T-cell (primary cell): Measurements from ENCODE around the gene TEX51. TPM values are rescaled to one million over a fixed set of nuclear protein-coding genes. Genes with fewer than 3 reads are reported as not detected.

Experiments used
- ATAC-seq, 4 experiments: fragments of 200-7000 bp in 3 of 4; fragments of 150-1000 bp in 1 of 4; cut with Tn5 transposase; replicated peaks in 1 of 4; 1 replicate in 3 of 4; 2 replicates in 1 of 4; pipeline ENCODE4 v1.10.0; 2021; ENCODE audit warnings: moderate library complexity in 3 of 4, mild to moderate bottlenecking in 2 of 4, moderate number of reproducible peaks in 1 of 4
- CTCF ChIA-PET, 2 donors: fragments of 300-600 bp; sonication (Branson Sonifier 250); formaldehyde crosslinking; loops; one replicate each; lab custom pipeline; 2022; ENCODE audit warnings: antibody characterized with exemption in 2 of 2; lab: Charles Lee
- POLR2A ChIA-PET, 2 donors: fragments of 300-600 bp; sonication (Branson Sonifier 250); formaldehyde crosslinking; loops; one replicate each; lab custom pipeline; 2022; ENCODE audit warnings: antibody characterized with exemption in 2 of 2; lab: Charles Lee
- DNase-seq, 35 experiments: peaks; one replicate each; pipeline versions ENCODE4 v3.0.0 to v3.0.0-alpha.2; 2013 to 2023
- H3K27ac ChIP-seq: one replicate; pipeline ENCODE4 v1.5.1; 2013; ENCODE audit warnings: low read length
- H3K27me3 ChIP-seq, 2 experiments: replicated peaks in 1 of 2; 1 replicate in 1 of 2; 2 replicates in 1 of 2; pipeline versions ENCODE4 v1.6.1 to v1.7.0; 2013; ENCODE audit warnings: low read length in 1 of 2, mixed read lengths in 1 of 2; ENCODE audit not compliant: control insufficient read depth in 2 of 2, insufficient read depth in 2 of 2; ENCODE audit errors: extremely low read depth in 1 of 2
- H3K36me3 ChIP-seq, 2 donors: 1 replicate in 1 of 2; 2 replicates in 1 of 2; pipeline versions ENCODE4 v1.6.1 to v1.7.0; 2013; ENCODE audit warnings: low read length in 1 of 2; ENCODE audit not compliant: control insufficient read depth in 2 of 2, insufficient read depth in 1 of 2; ENCODE audit errors: extremely low read depth in 1 of 2
- H3K4me1 ChIP-seq, 2 experiments: 1 replicate in 1 of 2; 2 replicates in 1 of 2; pipeline versions ENCODE4 v1.6.1 to v1.7.0; 2013; ENCODE audit warnings: low read length in 2 of 2, mixed read lengths in 1 of 2; ENCODE audit not compliant: insufficient read depth in 2 of 2, control insufficient read depth in 1 of 2; ENCODE audit errors: extremely low read depth in 1 of 2
- H3K4me3 ChIP-seq, 2 donors: 1 replicate in 1 of 2; 2 replicates in 1 of 2; pipeline versions ENCODE4 v1.5.1 to v1.7.0; 2013; ENCODE audit warnings: mild to moderate bottlenecking in 2 of 2, low read length in 1 of 2, moderate library complexity in 1 of 2; ENCODE audit not compliant: control insufficient read depth in 1 of 2; ENCODE audit errors: extremely low read depth in 1 of 2
- H3K9me3 ChIP-seq: 2 replicates; pipeline ENCODE4 v1.7.0; 2013
- H3K27ac Mint-ChIP-seq, 2 donors: one replicate each; pipeline ENCODE4 v1.8.0; 2020 to 2021; ENCODE audit warnings: mild to moderate bottlenecking in 2 of 2, mixed read lengths in 2 of 2
- H3K27me3 Mint-ChIP-seq, 2 donors: one replicate each; pipeline ENCODE4 v1.8.0; 2021 to 2022; ENCODE audit warnings: mixed read lengths in 2 of 2
- H3K36me3 Mint-ChIP-seq: one replicate; pipeline ENCODE4 v1.8.0; 2021; ENCODE audit warnings: mixed read lengths
- H3K4me1 Mint-ChIP-seq, 3 donors: one replicate each; pipeline ENCODE4 v1.8.0; 2020 to 2022; ENCODE audit warnings: mixed read lengths in 3 of 3, mild to moderate bottlenecking in 1 of 3
- H3K4me3 Mint-ChIP-seq, 3 donors: one replicate each; pipeline ENCODE4 v1.8.0; 2020 to 2022; ENCODE audit warnings: mild to moderate bottlenecking in 3 of 3, mixed read lengths in 3 of 3, moderate library complexity in 3 of 3
- H3K9me3 Mint-ChIP-seq, 3 donors: one replicate each; pipeline ENCODE4 v1.8.0; 2020 to 2022; ENCODE audit warnings: mixed read lengths in 3 of 3
- WGBS: methylation state at CpG from one replicate; pipeline ENCODE4 v1.1.5; 2013; ENCODE audit warnings: missing lambda C conversion rate; ENCODE audit not compliant: insufficient coverage; 5-methylcytosine and 5-hydroxymethylcytosine counted together
- total RNA-seq, 35 experiments: library from RNA in 6 of 35; stranded (reverse) in 6 of 35; fragments of 120-200 nt in 1 of 35; gene quantifications; one replicate each; pipeline versions ENCODE4 v1.2.1 to v1.2.4 and lab custom pipeline; 2013 to 2026

The TEX51 gene
- total RNA-seq, 5 donors from 2014 or later (not counting 1 experiment from before 2014, with no cell fraction given): not detected

GRCh38 chr2:126912201-126912600, 13.5 kb downstream of the TEX51 start:
- no peak overlapping the region for H3K4me3 Mint-ChIP-seq
- CTCF ChIA-PET: no interaction called here
- H3K4me1 Mint-ChIP-seq: no peaks in the 10 kb centered on the region
- H3K36me3 ChIP-seq: no peaks in the 10 kb centered on the region
- no peak overlapping the region for H3K4me3 ChIP-seq
- no peak overlapping the region for H3K27ac ChIP-seq
- DNase-seq (no peak), ATAC-seq (no peak)
- H3K9me3 Mint-ChIP-seq: peaks cover 0 to 4% (median 0%) of the 10 kb centered on the region in 3 donors
- no peak overlapping the region for H3K27ac Mint-ChIP-seq
- H3K27me3 ChIP-seq: peaks cover 0 to 17% of the 10 kb centered on the region in 2 experiments
- no peaks in the 10 kb centered on the region for H3K9me3 ChIP-seq
- H3K36me3 Mint-ChIP-seq: no peaks in the 10 kb centered on the region
- POLR2A ChIA-PET: no interaction called here
- H3K27me3 Mint-ChIP-seq: peaks cover 16 to 24% of the 10 kb centered on the region in 2 donors
- H3K4me1 ChIP-seq: no peaks in the 10 kb centered on the region
- WGBS: 85% methylated on average over 5 of the region's 7 CpGs

DNA sequence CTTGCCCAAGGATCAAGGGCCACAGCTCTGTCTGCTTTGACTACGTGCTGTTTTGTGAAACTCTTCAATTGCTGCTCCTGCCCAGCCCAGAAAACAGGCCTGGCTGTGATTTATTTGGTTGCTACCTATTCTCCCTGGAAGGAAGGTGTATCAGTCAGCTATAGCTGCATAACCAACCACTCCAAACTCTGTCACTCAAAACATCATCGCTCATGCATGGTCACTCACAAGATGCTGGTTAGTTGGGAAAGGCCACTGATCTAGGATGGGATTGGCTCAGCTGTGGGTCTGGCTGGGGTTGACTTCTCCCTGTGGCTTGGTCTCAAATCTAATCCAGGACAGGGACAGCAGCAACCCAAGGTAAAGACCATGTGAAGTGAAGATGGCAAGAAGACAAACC, 14.6 kb downstream of the TEX51 start:
- Mint-ChIP-seq H3K4me3 (no peak overlapping the region), H3K27me3 (peaks cover 8 to 18% of the 10 kb centered on the region in 2 donors), H3K27ac (no peak overlapping the region), H3K4me1 (no peaks in the 10 kb centered on the region), H3K36me3 (no peaks in the 10 kb centered on the region), H3K9me3 (peaks cover 0 to 4% (median 0%) of the 10 kb centered on the region in 3 donors)
- no peaks in the 10 kb centered on the region for H3K36me3 ChIP-seq
- H3K9me3 ChIP-seq: no peaks in the 10 kb centered on the region
- no peak overlapping the region for H3K27ac ChIP-seq
- H3K4me3 ChIP-seq: no peak overlapping the region
- ChIA-PET POLR2A (no interaction called here), CTCF (no interaction called here)
- DNase-seq (no peak), ATAC-seq (no peak)
- peaks cover 0 to 15% of the 10 kb centered on the region in 2 experiments for H3K27me3 ChIP-seq
- 40% methylated on average over 1 of the region's 2 CpGs for WGBS
- H3K4me1 ChIP-seq: no peaks in the 10 kb centered on the region

- no peak overlapping the region for H3K4me3 ChIP-seq
- H3K4me1 Mint-ChIP-seq: no peaks in the 10 kb centered on the region
- WGBS: 80% methylated on average over 5 of the region's 10 CpGs
- ChIA-PET CTCF (no interaction called here), POLR2A (no interaction called here)
- H3K27me3 ChIP-seq: peaks cover 0 to 10% of the 10 kb centered on the region in 2 experiments
- H3K27me3 Mint-ChIP-seq: peaks cover 8 to 18% of the 10 kb centered on the region in 2 donors
- H3K9me3 Mint-ChIP-seq: peaks cover 2 to 5% (median 4%) of the 10 kb centered on the region in 3 donors
- no peaks in the 10 kb centered on the region for H3K4me1 ChIP-seq
- no peak for ATAC-seq
- H3K36me3 ChIP-seq: no peaks in the 10 kb centered on the region
- DNase-seq: no peak
- H3K27ac Mint-ChIP-seq: no peak overlapping the region
- H3K27ac ChIP-seq: no peak overlapping the region
- no peaks in the 10 kb centered on the region for H3K36me3 Mint-ChIP-seq
- H3K9me3 ChIP-seq: no peaks in the 10 kb centered on the region
- H3K4me3 Mint-ChIP-seq: no peak overlapping the region
Measured at GRCh38 chr2:126913881-126914615, 15.4 kb downstream of the TEX51 start.

- Histone ChIP-seq H3K9me3 (no peaks in the 10 kb centered on the region), H3K27me3 (peaks cover 0 to 3% of the 10 kb centered on the region in 2 experiments), H3K36me3 (no peaks in the 10 kb centered on the region), H3K4me3 (no peak overlapping the region), H3K4me1 (no peaks in the 10 kb centered on the region), H3K27ac (no peak overlapping the region)
- DNase-seq (no peak), ATAC-seq (no peak)
- Mint-ChIP-seq H3K27me3 (peaks cover 5 to 15% of the 10 kb centered on the region in 2 donors), H3K36me3 (no peaks in the 10 kb centered on the region), H3K27ac (no peak overlapping the region), H3K9me3 (peaks cover 2 to 7% (median 4%) of the 10 kb centered on the region in 3 donors), H3K4me3 (no peak overlapping the region), H3K4me1 (no peaks in the 10 kb centered on the region)
- ChIA-PET CTCF (no interaction called here), POLR2A (no interaction called here)
- 88% methylated on average over 14 of the region's 14 CpGs for WGBS
Measured at GRCh38 chr2:126914811-126915500, 16.3 kb downstream of the TEX51 start.

- CTCF ChIA-PET: no interaction called here
- Histone ChIP-seq H3K36me3 (no peaks in the 10 kb centered on the region), H3K27me3 (peaks cover 0 to 3% of the 10 kb centered on the region in 2 experiments), H3K4me3 (no peak overlapping the region), H3K4me1 (no peaks in the 10 kb centered on the region), H3K27ac (no peak overlapping the region), H3K9me3 (no peaks in the 10 kb centered on the region)
- Mint-ChIP-seq H3K36me3 (no peaks in the 10 kb centered on the region), H3K4me3 (no peak overlapping the region), H3K27me3 (peaks cover 5 to 11% of the 10 kb centered on the region in 2 donors), H3K9me3 (peaks cover 2 to 7% (median 4%) of the 10 kb centered on the region in 3 donors), H3K4me1 (no peaks in the 10 kb centered on the region), H3K27ac (no peak overlapping the region)
- no peak for ATAC-seq
- POLR2A ChIA-PET: no interaction called here
- DNase-seq: no peak
- 75% methylated on average over 3 of the region's 4 CpGs for WGBS
Measured at GRCh38 chr2:126915903-126916302, 17.2 kb downstream of the TEX51 start.

DNA sequence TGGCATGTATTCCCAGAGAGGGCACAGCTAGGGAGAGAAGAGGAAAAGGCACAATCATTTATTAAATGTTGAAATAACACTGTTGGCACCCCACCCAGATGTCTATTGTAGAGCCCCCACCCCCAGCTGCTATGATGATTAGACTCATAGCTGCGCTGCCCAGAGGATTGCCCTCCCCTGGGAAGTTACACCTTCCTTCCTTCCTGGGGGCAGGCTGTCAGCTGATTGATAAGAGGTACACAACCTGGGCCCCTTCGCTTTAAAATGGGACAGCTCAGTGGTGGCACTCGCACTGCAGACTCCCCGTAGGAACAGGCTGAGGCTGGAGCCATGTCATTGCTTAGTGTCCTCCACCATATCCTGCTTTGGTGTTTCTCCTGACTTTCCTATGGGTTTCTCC, 18.1 kb downstream of the TEX51 start:
- Histone ChIP-seq H3K27me3 (peaks cover 0 to 3% of the 10 kb centered on the region in 2 experiments), H3K27ac (no peak overlapping the region), H3K36me3 (no peaks in the 10 kb centered on the region), H3K9me3 (no peaks in the 10 kb centered on the region), H3K4me1 (no peaks in the 10 kb centered on the region), H3K4me3 (no peak overlapping the region)
- ATAC-seq (no peak), DNase-seq (no peak)
- no peak overlapping the region for H3K27ac Mint-ChIP-seq
- 100% methylated on average over 1 of the region's 4 CpGs for WGBS
- CTCF ChIA-PET: no interaction called here
- H3K36me3 Mint-ChIP-seq: no peaks in the 10 kb centered on the region
- POLR2A ChIA-PET: interaction anchor here in 1 of 2 donors (0.6 kb wide), 1 partner anchor 312 kb away, joined by 3 read pairs; no protein-coding TSS in a partner anchor
- H3K27me3 Mint-ChIP-seq: peaks cover 5 to 11% of the 10 kb centered on the region in 2 donors
- no peaks in the 10 kb centered on the region for H3K4me1 Mint-ChIP-seq
- H3K9me3 Mint-ChIP-seq: peaks cover 2 to 7% (median 4%) of the 10 kb centered on the region in 3 donors
- H3K4me3 Mint-ChIP-seq: no peak overlapping the region
